COLO668 (cell line): ENCODE results near the gene KIF7.

Source experiments
- DNase-seq: peaks from one replicate; lab custom pipeline; 2025; ENCODE audit not compliant: unreplicated experiment; lab: John Stamatoyannopoulos, UW

The KIF7 gene

DNA sequence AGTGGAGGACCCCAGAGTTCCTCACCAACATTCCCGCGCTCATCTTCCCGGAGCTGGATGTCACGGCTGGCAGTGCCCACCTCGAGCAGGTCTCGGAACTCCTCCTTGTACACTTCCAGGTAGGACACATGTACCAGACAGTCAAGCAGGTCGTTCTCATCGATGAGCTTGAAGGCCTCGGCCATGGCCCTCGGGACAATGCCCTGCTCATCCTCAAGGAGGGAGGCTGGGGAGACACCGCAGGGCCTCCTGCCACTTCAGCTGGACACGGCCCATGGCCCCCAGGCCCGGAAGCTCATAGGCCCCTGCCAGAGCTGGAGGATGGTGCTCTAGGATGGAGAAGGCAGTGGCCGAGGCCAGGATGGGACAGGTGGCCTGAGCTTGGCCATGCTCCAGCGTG, 5.6 kb downstream of the KIF7 start:
- DNase-seq = no peak

DNA sequence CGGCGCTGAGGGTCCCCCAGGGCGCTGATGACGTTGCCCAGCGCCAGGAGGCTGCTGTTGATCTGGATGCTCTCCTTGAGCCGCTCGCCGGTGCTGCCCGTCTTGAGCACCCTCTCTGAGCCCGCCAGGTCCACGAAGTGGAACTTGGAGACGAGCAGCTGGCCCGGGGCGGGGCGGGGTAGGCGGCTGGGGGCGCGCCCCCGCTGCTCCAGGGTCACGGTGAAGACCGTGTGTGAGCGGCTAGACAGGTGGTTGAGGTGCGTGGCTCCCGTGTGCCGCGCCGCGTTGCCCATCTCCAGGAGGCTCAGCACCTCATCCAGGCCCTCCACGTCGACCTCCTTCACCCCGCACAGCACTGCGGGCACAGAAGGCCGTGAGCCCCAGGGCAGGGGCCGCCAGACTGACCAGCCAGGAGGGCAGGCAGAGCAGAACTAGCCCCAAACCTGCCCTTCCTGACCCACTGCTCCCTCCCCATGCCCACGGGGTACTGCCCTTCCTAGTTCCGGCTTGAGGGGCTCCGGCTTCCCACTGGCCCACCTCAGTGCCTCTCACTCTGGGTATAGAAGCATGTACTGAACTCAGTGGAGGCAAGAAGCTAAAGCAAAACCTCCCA, 6.1 kb downstream of the KIF7 start:
- no peak for DNase-seq

DNA sequence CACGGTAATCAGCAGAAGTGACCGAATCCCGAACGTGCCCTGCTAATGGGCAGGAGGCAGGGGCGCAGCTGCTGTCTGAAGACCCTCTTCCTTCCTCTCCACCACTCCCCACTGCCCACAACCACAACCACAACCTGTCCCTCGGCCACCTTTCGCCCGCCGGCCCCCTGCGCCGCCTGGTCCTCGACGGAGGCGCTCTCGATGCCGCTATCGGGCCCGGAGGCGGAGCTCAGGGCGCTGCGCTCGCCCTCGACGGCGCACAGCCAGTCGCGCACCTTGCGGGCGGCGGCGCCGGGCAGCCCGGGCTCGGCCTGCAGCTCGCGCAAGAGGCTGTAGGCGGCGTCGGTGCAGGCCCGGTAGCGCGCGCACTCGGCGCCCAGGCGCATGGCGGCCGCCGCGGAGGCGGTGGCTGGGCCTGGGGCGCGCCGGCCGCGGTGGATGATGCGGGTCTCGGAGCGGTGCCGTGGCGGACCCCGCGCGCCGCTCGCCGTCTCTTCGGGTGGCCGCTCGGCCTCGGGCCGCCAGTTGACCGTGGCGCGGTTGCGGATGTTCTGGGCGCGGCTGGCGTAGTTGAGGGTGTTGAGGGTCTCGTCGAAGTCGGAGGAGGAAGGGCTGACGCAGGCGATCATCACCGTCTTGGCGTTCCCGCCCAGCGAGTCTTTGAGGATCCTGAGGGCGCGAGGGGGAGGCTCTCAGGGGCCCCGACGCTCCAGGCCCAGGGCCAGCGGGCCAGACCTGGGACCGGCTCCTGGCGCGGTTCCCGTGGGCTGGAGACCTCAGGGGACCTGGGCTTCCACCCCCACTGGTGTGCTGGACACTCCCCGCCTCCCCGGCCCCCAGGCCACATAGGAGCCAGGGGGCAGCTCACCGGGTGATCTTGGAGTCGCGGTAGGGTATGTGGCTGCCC, 6.9 kb downstream of the KIF7 start:
- DNase-seq = no peak

DNA sequence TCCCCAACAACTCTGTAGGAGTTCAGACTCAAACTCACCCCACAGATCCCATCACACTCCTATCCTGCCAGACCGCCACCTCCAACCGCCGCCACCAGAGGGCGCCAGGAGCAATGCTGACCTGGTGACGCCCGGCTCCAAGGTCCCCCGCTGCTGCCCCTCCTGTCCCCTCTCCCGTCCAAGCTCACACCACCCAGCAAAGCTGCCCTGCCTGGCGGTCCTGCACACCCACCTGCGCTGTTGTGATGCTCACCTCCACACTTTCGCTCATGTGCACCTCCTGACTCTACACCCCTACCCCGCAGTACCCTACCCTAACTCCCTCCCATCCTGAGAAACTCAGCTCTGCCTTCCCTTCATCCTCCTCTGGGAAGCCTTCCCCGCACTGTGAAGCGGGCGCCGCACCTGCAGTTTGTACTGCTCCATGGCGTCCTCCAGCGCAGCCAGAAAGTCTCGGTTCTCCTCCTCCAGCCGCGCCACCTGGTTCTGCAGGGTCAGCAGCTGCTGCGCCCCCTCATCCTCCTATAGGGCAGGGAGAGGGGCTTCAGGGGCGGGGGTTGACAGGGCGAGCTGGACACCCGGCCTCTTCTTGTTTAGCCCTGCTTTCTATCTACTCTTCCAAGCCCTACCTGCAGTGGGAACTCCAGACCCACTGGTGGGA, 7.9 kb downstream of the KIF7 start:
- DNase-seq = peak; percentile 68

DNA sequence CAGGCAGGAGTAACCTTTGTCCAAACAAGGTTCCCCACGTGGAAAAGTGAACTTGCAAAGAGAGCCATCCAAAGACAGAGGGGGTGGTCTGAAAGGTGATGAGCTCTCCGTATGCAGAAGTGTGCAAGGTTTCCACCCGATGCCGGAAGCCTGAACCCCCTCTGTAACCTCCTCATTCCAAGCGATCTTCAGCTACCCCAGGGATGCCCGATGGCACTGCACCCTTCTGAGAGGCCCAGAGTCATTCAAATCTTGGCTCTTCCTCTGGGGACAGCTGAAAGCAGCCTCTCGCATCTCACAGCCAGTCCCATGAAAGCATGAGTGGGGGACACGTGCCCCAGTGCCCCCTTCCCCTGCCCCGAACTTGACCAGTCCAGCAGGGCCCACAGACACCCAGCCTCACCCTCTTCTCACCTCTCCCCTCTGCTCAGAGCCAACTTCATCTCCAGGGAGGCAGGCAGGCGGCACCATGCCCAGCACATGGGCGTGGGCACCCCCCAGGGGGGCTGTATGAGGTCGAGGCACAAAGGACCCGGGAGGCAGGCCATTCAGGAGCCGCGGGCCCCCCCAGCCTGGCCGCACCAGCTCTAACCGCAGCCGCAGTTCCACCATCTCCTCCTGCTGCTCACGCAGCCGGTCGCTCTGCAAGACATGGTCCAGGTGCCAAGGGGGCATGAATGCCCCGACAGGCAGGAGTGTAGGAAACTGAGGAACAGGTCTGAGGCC, 8.7 kb downstream of the KIF7 start:
- DNase-seq = no peak

DNA sequence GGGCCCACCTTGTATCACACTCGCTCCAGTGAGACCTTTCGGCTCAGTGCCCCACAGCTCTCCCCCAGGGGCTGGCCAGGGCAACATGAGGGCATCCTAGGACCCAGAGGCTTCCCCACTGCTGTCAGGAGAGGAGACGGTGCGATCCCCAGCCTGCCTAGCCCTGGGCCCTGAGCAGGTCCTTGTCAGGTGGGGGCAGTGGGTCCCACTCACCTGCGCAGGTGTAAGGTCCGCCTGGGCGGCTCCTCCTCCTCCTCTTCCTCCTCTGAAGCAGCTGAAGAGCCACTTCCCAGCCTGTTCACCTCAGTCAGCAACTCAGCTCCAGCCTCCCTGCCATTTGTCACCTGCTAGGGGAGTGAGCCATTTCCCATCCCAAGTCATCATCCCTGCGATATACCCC, 9.6 kb downstream of the KIF7 start:
- DNase-seq = no peak

DNA sequence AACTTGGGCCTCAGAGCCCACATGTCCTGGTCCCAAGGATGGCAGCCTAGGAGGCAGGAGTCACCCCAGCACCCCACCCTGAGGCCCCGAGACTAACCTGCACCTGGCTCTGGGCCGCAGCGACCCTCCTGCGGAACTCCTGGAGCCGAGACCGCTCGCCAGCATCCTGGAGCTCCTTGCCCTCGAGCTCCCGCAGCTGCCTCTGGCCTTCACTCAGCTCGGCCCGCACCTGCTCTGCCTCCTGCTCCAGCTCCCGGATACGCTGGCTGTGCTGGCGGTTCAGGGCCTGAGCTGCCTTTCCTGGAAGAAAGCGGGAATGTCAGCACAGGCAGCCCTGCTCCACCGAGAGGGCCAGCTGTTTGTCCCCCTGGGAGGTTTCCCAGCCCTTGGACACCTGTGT, 13.2 kb downstream of the KIF7 start:
- peak; percentile 48 for DNase-seq

DNA sequence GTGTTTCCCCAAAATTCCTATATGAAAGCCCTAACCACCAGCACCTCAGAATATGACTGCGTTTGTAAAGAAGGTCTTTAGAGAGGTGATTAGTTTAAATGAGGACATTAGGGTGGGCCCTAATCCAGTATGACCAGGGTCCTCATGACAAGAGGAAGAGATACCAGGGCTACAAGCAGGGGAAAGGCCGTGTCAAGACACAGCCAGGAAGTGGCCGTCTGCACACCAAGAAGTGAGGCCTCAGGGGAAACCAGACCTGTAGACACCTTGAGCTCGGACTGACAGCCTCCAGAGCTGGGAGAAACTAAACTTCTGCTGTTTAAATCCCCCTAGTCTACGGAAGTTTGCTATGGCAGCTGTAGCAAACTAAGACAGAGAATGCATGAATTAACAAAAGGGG, 14.2 kb downstream of the KIF7 start:
- no peak for DNase-seq

DNA sequence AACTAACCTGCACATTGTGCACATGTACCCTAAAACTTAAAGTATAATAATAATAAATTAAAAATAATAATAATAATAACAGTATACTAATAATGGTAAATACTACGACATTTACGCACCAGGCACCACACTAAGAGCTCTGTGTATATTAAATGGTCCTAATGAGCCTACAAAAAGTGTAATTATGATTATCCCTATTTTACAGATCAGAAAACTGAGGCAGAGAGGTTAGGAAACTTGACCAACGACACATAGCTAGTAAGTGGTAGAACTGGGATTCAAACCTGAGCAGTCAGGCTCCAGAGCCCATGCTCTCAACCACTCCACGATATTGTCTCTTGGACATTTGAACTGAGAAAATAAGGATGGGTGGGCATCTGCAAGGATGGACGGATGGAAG, 15.0 kb downstream of the KIF7 start:
- DNase-seq = no peak

DNA sequence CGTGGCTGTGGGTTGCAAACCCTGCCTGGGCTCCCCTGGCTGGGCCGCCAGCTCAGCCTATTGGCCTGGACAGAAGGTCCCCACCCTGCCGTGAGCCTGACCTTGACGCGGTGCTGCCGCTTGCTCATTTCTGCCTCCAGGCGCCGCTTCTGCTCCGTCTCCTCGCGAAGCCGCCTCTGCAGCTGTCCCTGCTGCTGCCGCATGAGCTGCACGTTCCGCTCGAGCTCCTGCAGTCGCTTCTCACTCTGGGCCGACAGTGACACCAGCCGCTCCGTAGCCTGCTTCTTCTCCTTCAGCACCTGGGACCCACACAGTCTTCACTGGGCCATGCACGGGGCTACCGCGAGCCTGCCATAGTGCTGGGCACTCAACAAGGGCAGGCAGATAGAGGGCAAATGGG, 21.7 kb downstream of the KIF7 start:
- no peak for DNase-seq

DNA sequence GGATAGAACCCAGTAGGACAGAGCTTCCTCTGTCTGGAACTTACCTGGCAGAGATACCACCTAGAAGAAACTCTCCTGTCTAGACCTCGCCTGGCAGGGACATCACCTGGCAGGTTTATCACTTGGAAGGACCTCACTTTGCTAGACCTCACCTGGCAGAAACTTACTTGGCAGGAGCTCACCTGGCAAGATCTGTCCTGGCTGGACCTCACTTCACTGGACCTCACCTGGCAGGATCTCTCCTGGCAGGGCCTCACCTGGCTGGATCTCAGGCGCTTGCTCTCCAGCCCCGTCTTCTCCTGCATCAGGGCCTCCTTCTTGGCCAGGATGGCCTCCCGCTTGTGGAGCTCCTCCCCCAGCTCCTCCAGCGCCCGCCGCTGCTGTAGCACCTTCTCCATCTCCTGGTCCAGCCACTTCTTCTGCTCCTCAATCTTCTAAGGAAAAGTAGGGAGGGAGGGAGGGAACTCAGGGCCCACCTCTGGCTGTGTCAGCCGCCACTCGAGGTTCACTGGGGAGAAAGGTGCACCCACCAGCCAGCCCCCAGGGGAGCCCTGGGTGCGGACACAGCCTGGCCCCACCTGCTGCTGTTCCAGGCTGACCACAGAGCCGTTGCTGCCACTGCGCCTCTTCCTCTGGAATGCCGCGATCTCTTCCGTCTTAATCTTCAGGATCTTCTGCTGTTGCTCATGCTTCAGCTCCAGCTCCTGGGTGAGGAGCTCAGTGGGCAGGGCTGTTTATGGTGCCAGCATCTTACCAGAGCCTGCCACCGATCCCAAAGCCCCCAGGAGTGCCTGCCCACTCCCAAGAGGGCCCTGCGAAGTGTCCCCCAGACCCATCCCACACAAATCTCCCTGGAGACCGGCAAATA, 22.5 kb downstream of the KIF7 start:
- DNase-seq = no peak

DNA sequence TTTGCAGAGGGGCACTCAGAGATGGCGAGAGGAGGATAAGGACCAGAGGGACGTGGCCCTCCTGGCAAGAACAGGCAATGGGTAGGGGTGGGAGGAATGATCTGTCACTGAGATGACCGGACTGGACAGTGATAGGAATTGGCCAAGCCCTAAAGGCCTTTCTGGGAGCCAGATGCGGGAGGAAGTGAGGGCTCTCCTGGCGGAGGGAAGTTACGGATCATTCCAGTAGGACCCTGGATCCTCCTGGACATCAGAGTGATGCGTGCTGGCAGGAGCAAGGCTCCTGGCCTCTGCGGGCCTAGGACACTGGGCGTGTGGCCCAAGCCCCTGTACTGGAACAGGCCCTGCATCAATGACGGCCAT, 23.4 kb downstream of the KIF7 start:
- DNase-seq = no peak

DNA sequence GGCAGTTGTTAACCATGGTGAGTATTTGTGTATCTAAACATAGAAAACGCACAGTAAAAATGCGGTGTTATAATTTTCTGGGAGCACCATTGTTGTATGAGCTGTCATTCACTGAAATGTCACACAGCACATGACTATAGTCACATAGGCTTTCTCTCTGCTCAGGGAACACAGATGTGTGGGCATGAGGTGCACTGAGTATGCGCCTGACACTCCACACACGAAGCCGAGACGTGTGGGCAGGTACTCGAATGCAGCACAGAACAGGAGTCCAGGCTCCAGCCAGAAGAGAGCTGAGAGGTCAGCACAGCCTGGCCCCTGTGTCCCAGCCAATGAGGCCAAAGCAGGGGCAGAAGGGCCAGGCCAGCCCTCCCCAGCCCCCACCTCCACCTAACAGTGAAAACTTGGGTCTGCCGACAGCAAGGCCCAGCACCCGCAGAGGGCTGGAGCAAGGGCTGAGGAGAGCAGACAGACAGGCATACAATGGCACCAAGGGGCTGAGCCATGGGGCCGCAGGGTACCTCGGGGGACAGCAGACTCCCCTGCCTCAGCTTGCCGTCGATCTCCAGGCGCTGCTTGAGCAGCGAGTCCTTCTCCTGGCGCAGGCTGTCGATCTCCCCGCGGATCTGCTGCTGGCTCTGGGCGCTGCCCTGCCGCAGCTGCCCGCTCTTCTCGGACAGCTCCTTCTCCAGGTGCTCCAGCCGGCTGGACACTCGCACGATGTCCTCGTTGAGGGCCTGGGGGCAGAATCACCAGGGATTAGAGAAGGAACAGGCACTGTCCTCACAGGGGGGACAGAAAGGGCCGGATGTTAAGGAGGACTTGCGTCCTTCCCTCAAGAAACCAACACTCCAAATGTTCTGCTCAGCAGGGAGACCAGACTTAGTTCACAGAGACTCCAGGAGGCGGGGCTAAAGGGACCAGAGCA, 24.0 kb downstream of the KIF7 start:
- no peak for DNase-seq

DNA sequence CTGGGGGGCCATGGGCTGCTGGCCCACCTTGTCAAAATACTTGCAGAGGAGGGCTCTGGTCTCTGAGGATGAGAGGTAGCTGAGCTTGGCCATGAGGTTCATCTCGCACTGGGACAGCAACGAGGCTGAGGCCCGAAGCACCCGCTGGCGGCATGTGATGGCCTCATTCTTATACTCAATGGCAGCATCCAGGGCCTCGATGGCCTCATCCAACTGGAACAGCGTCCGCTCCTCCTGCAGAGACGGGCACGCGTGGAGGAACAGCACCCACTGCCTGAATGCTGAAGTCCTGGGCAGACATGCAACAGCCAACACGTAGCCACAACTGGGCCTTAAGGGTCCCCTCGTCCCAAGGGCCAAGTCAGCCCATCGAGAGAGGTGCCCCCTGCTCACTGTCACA, 25.0 kb downstream of the KIF7 start:
- no peak for DNase-seq

DNA sequence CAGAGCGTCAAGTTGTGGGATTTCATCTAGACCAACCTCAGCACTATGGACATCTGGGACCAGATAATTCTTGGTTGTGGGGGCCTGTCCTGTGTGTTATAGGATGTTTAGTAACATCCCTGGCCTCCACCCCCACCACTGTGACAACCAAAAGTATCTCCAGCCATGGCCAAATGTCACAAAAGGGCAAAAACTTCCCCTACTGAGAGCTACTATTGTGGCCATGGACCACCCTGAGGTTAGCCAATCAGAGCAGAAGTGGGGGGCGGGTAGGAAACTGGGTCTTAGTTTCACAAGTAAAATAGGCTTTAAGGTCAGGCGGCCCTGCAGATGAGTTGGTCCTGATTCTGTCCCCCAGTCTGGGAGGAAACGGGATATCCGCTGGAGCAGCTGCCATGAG, 25.4 kb downstream of the KIF7 start:
- DNase-seq = no peak

DNA sequence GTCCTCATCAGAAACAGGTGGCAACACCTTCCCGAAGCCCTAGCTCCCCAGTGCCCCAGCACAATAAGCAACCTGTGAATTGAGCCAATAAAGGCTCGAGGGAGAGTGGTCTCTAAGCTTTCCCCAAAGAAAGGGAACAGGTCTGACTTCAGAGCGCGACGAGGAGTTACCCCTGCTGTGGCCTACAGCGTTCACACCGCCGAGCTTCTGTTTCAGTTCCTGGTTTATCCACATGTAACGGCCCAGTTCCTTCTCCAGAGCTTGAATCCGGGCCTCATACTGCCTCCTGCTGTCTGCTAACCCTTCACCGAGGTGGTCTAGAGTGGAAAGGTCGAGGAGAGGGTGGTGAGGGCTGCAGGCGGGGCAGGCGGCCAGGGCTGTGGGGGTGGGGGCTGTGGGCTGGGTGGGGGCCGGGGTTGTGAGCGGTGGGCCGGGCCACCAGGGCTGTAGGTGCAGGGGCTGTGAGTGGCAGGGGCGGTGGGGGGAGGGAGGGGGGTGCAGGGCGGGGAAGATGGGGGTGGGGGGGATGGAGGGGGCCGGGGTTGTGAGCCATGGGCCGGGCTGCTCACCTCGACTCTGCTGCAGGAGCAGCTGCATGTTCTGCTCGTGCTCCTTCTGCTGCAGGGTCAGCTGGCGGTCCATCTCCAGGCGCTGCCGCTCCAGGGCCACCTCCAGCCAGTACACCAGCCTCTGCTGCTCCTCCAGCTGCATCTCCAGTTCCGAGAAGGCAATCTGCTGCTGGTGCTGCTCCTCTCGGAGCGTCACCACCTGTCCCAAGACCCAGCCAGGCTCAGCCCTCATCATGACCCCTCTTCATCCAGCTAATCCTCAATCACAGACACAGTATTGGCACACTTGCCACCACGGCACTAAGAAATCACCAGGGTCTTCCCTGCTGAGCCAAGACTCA, 26.2 kb downstream of the KIF7 start:
- DNase-seq = no peak

DNA sequence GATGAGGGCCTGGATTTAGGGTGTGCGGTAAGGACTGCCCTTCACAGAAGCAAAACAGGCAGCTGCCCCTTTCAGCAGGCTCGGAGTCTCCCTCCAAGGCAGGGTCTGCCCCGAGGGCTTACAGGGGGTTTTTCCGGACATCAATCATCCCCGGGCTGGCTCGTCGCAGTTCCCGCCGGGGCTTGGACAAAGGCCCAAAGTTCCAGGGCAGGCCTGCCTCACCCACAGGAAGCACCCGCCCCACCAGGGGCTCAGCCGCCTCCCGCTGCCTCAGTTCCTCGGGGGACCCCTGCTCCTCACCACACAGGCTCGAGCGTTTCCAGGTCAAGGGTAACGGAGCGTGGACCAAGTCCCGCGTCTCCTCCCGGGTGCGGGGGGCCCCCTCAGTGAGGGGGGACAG, 27.0 kb downstream of the KIF7 start:
- DNase-seq = no peak

DNA sequence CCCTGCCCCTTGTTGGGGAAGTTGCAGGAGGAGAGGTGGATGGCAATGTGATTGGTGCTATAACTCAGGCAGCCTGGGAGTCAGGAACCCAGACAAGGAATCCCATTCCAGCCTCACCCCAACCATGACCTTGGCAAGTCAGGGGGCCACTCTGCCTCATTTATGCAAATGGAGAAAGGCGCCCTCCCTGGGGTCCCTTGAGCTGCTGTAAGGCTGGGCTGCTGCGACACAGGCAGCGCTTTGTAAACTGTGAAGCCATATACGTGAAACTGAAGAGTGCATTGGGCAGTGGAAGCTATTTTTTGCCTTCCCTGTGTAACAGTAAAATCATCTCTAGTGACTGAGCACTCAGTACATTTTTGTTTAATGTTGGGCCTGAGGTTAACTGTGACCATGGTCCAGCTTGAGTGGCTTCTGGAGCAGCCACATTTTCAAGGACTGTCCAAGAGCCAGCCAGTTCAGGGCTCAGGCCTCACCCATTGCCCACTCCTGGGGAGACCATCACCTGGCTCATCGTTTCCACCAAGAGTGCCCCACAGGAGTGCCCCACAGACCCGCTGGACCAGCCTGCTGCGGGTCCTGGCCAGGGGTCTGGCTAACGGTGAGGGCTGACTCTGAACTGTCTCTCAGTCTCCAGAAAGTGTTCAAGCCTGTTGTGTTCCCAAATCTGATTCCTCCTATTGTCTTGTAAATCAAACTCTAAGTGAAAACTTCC, 27.9 kb downstream of the KIF7 start:
- DNase-seq = no peak
